SK-N-MC (cell line): ENCODE data around the gene C1QTNF9.

Experiments used
- EZH2 ChIP-seq: fragments of 200-600 bp; sonication (generic); IDR thresholded peaks from one replicate; pipeline ENCODE4 v1.6.1; 2017; ENCODE audit warnings: antibody characterized with exemption
- FOXP2 ChIP-seq: optimal IDR thresholded peaks from 2 replicates; pipeline ENCODE3; 2011; ENCODE audit warnings: mild to moderate bottlenecking, moderate library complexity; ENCODE audit not compliant: insufficient read depth; ENCODE audit errors: extremely low read length, control extremely low read depth
- POLR2AphosphoS5 ChIP-seq: IDR thresholded peaks from 2 replicates; pipeline ENCODE4 v1.6.1; 2012; ENCODE audit warnings: mild to moderate bottlenecking, low read depth, low read length, borderline replicate concordance

- TF ChIP-seq POLR2AphosphoS5 (no peak), EZH2 (no peak), FOXP2 (no peak)
Observed at GRCh38 chr13:24276306-24276705, 33.1 kb upstream of the C1QTNF9 start.
